Karpas-422 (cell line): ENCODE data around the gene HJV. TPM values are rescaled to one million over a fixed set of nuclear protein-coding genes. Genes with fewer than 3 reads are reported as not detected.

ENCODE experiments used
- DNase-seq: peaks from one replicate; pipeline ENCODE4 v3.0.0-alpha.2; 2015
- H2AFZ ChIP-seq: fragments of 200-600 bp; sonication (generic); 2 replicates; pipeline ENCODE4 v1.6.1; 2014; ENCODE audit warnings: antibody characterized with exemption, low read length, mixed read lengths
- H3K27ac ChIP-seq: fragments of 200-600 bp; sonication (generic); 2 replicates; pipeline ENCODE4 v1.5.1; 2014; ENCODE audit warnings: mild to moderate bottlenecking, low read length, moderate library complexity
- H3K27me3 ChIP-seq: fragments of 200-600 bp; sonication (generic); 2 replicates; pipeline ENCODE4 v1.6.1; 2014; ENCODE audit warnings: low read length, mixed read lengths
- H3K36me3 ChIP-seq: fragments of 200-600 bp; sonication (generic); 2 replicates; pipeline ENCODE4 v1.6.1; 2014; ENCODE audit warnings: low read length, mixed read lengths; ENCODE audit not compliant: insufficient read depth
- H3K4me1 ChIP-seq: fragments of 200-600 bp; sonication (generic); 2 replicates; pipeline ENCODE4 v1.6.1; 2014; ENCODE audit warnings: mild to moderate bottlenecking, low read length, mixed read lengths
- H3K4me2 ChIP-seq: fragments of 200-600 bp; sonication (generic); 2 replicates; pipeline ENCODE4 v1.6.1; 2014; ENCODE audit warnings: low read length, low read depth, mild to moderate bottlenecking; ENCODE audit not compliant: poor library complexity, severe bottlenecking
- H3K4me3 ChIP-seq: fragments of 200-600 bp; sonication (generic); 2 replicates; pipeline ENCODE4 v1.5.1; 2014; ENCODE audit warnings: mild to moderate bottlenecking, antibody characterized with exemption, low read length, mixed read lengths
- H3K79me2 ChIP-seq: fragments of 200-600 bp; sonication (generic); 2 replicates; pipeline ENCODE4 v1.6.1; 2014; ENCODE audit warnings: mild to moderate bottlenecking, low read length, mixed read lengths
- H3K9ac ChIP-seq: fragments of 200-600 bp; sonication (generic); 2 replicates; pipeline ENCODE4 v1.6.0; 2014; ENCODE audit warnings: low read length
- H3K9me2 ChIP-seq: fragments of 200-600 bp; sonication (generic), shearing (Covaris generic); replicated peaks from 2 replicates; pipeline ENCODE4 v1.6.0; 2014; ENCODE audit warnings: mild to moderate bottlenecking, low read length, moderate library complexity; ENCODE audit not compliant: insufficient read depth
- H3K9me3 ChIP-seq: fragments of 300-700, 200-600 bp; sonication (generic); 2 replicates; pipeline ENCODE4 v1.6.1; 2014; ENCODE audit warnings: low read length, mixed read lengths
- H4K20me1 ChIP-seq: fragments of 200-600 bp; sonication (generic); 2 replicates; pipeline ENCODE4 v1.6.1; 2014; ENCODE audit warnings: mild to moderate bottlenecking, antibody characterized with exemption, low read length, low read depth; ENCODE audit not compliant: insufficient read depth
- total RNA-seq: library from RNA; depleted of rRNA; stranded (reverse); fragments of >200 nt; shearing (Covaris generic); gene quantifications from 2 replicates; pipeline ENCODE4 v1.2.3, GENCODE V29; 2014; ENCODE audit warnings: low replicate concordance

Gene HJV
- total RNA-seq, 1 experiment from 2014 or later: not detected

GRCh38 chr1:145997016-145997717 is 24.4 kb downstream of the HJV start:
- Histone ChIP-seq H3K4me3 (peak overlapping the region; percentile 81), H2AFZ (peak overlapping the region; percentile 68), H4K20me1 (peaks cover 33% of the 10 kb centered on the region), H3K4me1 (peaks cover 42% of the 10 kb centered on the region), H3K36me3 (peaks cover 34% of the 10 kb centered on the region), H3K9ac (peak overlapping the region; percentile 91), H3K9me2 (no peaks in the 10 kb centered on the region), H3K27ac (peak overlapping the region; percentile 94), H3K79me2 (peaks cover 14% of the 10 kb centered on the region), H3K9me3 (no peaks in the 10 kb centered on the region), H3K27me3 (no peaks in the 10 kb centered on the region), H3K4me2 (peak overlapping the region; percentile 86)
- peak; percentile 71 for DNase-seq

GRCh38 chr1:145996433-145997015 is 25.0 kb downstream of the HJV start, which contains the start of gene TXNIP:
TXNIP (minus strand) TSS chr1:145996579; CDS start chr1:145996266, 313 bp downstream.
- H3K4me2 ChIP-seq: peak within 1 kb of the TSS; percentile 86
- H3K9me2 ChIP-seq: no peaks in the 10 kb centered on the region
- H3K9me3 ChIP-seq: no peaks in the 10 kb centered on the region
- no peaks in the 10 kb centered on the region for H3K27me3 ChIP-seq
- H3K4me3 ChIP-seq: peak within 1 kb of the TSS; percentile 81
- peaks cover 14% of the 10 kb centered on the region for H3K79me2 ChIP-seq
- peak within 1 kb of the TSS; percentile 91 for H3K9ac ChIP-seq
- H4K20me1 ChIP-seq: peaks cover 33% of the 10 kb centered on the region
- peak within 1 kb of the TSS; percentile 68 for H2AFZ ChIP-seq
- H3K36me3 ChIP-seq: peaks cover 34% of the 10 kb centered on the region
- peak; percentile 98 for DNase-seq
- peak within 1 kb of the TSS; percentile 94 for H3K27ac ChIP-seq
- peaks cover 42% of the 10 kb centered on the region for H3K4me1 ChIP-seq

- H3K4me1 ChIP-seq: peaks cover 42% of the 10 kb centered on the region
- peaks cover 34% of the 10 kb centered on the region for H3K36me3 ChIP-seq
- peak overlapping the region; percentile 86 for H3K4me2 ChIP-seq
- H3K27me3 ChIP-seq: no peaks in the 10 kb centered on the region
- H4K20me1 ChIP-seq: peaks cover 33% of the 10 kb centered on the region
- H2AFZ ChIP-seq: no peak overlapping the region
- H3K9ac ChIP-seq: peak overlapping the region; percentile 91
- H3K9me3 ChIP-seq: no peaks in the 10 kb centered on the region
- H3K79me2 ChIP-seq: peaks cover 14% of the 10 kb centered on the region
- H3K27ac ChIP-seq: peak overlapping the region; percentile 94
- no peaks in the 10 kb centered on the region for H3K9me2 ChIP-seq
- no peak for DNase-seq
- H3K4me3 ChIP-seq: peak overlapping the region; percentile 81
These were observed 25.5 kb downstream of the HJV start for GRCh38 chr1:145995964-145996432.

GRCh38 chr1:145995148-145995881 is 26.2 kb downstream of the HJV start:
- H3K27me3 ChIP-seq: no peaks in the 10 kb centered on the region
- peak overlapping the region; percentile 81 for H3K4me3 ChIP-seq
- peaks cover 34% of the 10 kb centered on the region for H3K36me3 ChIP-seq
- peak overlapping the region; percentile 94 for H3K27ac ChIP-seq
- no peaks in the 10 kb centered on the region for H3K9me2 ChIP-seq
- H3K4me1 ChIP-seq: peaks cover 42% of the 10 kb centered on the region
- DNase-seq: peak; percentile 64
- no peaks in the 10 kb centered on the region for H3K9me3 ChIP-seq
- H3K4me2 ChIP-seq: peak overlapping the region; percentile 86
- peaks cover 33% of the 10 kb centered on the region for H4K20me1 ChIP-seq
- no peak overlapping the region for H2AFZ ChIP-seq
- peaks cover 14% of the 10 kb centered on the region for H3K79me2 ChIP-seq
- peak overlapping the region; percentile 91 for H3K9ac ChIP-seq

- peaks cover 42% of the 10 kb centered on the region for H3K4me1 ChIP-seq
- peak overlapping the region; percentile 81 for H3K4me3 ChIP-seq
- H3K9ac ChIP-seq: peak overlapping the region; percentile 91
- no peaks in the 10 kb centered on the region for H3K27me3 ChIP-seq
- peak overlapping the region; percentile 86 for H3K4me2 ChIP-seq
- peak; percentile 65 for DNase-seq
- peak overlapping the region; percentile 94 for H3K27ac ChIP-seq
- H3K36me3 ChIP-seq: peaks cover 34% of the 10 kb centered on the region
- H3K79me2 ChIP-seq: peaks cover 14% of the 10 kb centered on the region
- peaks cover 33% of the 10 kb centered on the region for H4K20me1 ChIP-seq
- no peaks in the 10 kb centered on the region for H3K9me3 ChIP-seq
- H2AFZ ChIP-seq: no peak overlapping the region
- no peaks in the 10 kb centered on the region for H3K9me2 ChIP-seq
These were observed 27.0 kb downstream of the HJV start for GRCh38 chr1:145994391-145995120.

GRCh38 chr1:145993618-145994390 is 27.7 kb downstream of the HJV start:
- H3K4me1 ChIP-seq: peaks cover 42% of the 10 kb centered on the region
- peak overlapping the region; percentile 94 for H3K27ac ChIP-seq
- H3K9me3 ChIP-seq: no peaks in the 10 kb centered on the region
- DNase-seq: peak; percentile 54
- H3K9ac ChIP-seq: peak overlapping the region; percentile 91
- peaks cover 34% of the 10 kb centered on the region for H3K36me3 ChIP-seq
- peak overlapping the region; percentile 86 for H3K4me2 ChIP-seq
- no peaks in the 10 kb centered on the region for H3K27me3 ChIP-seq
- no peak overlapping the region for H2AFZ ChIP-seq
- H3K9me2 ChIP-seq: no peaks in the 10 kb centered on the region
- peak overlapping the region; percentile 81 for H3K4me3 ChIP-seq
- H3K79me2 ChIP-seq: peaks cover 14% of the 10 kb centered on the region
- peaks cover 33% of the 10 kb centered on the region for H4K20me1 ChIP-seq

- Histone ChIP-seq H3K27ac (peak overlapping the region; percentile 94), H2AFZ (no peak overlapping the region), H3K9me3 (no peaks in the 10 kb centered on the region), H3K4me1 (peaks cover 46% of the 10 kb centered on the region), H3K9me2 (no peaks in the 10 kb centered on the region), H3K79me2 (peaks cover 14% of the 10 kb centered on the region), H3K4me3 (peak overlapping the region; percentile 81; the same call in 1 of the 2 replicates), H3K36me3 (peaks cover 34% of the 10 kb centered on the region), H3K4me2 (peak overlapping the region; percentile 86), H3K27me3 (no peaks in the 10 kb centered on the region), H4K20me1 (peaks cover 33% of the 10 kb centered on the region), H3K9ac (peak overlapping the region; percentile 91; the same call in 1 of the 2 replicates)
- peak; percentile 53 for DNase-seq
These were observed 28.4 kb downstream of the HJV start for GRCh38 chr1:145992958-145993617.
